ENCODE measurements around the gene NRDC. TPM values are rescaled to one million over a fixed set of nuclear protein-coding genes. Genes with fewer than 3 reads are reported as not detected.

Gene NRDC
- total RNA-seq, 1 donor from 2014 or later = 94.3 TPM

DNA sequence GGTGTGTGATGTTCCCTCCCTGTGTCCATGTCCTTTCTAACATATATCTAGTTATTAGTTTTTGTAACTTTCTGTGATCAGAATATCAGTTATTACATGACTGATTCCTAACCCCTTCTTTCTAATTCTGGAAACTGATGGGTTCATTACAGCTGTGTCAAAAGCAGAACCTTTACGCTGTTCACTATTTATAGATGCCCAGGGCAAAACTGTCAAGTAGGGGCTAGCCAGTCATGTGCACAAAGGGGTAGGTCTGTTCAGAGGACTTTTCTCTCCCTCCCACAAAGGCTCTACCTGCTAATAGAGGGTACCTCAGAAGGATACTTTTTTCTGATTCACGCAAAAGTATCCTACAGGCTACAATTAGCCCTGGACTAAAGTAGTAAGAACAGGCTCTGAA is 79.2 kb downstream of the NRDC start:
- TF ChIP-seq POLR2A (IDR thresholded peaks at IDR 0.05) = no peak
- TF ChIP-seq, protein P1, sequence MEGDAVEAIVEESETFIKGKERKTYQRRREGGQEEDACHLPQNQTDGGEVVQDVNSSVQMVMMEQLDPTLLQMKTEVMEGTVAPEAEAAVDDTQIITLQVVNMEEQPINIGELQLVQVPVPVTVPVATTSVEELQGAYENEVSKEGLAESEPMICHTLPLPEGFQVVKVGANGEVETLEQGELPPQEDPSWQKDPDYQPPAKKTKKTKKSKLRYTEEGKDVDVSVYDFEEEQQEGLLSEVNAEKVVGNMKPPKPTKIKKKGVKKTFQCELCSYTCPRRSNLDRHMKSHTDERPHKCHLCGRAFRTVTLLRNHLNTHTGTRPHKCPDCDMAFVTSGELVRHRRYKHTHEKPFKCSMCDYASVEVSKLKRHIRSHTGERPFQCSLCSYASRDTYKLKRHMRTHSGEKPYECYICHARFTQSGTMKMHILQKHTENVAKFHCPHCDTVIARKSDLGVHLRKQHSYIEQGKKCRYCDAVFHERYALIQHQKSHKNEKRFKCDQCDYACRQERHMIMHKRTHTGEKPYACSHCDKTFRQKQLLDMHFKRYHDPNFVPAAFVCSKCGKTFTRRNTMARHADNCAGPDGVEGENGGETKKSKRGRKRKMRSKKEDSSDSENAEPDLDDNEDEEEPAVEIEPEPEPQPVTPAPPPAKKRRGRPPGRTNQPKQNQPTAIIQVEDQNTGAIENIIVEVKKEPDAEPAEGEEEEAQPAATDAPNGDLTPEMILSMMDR (IDR thresholded peaks at IDR 0.05) = no peak
- no peak for TF ChIP-seq POLR2AphosphoS5 (IDR thresholded peaks at IDR 0.05; ENCODE audit: insufficient read depth in 1 of 2, low read depth in 1 of 2)
- intact Hi-C loops (cut with DNase I) = no loop called here
- no peak overlapping the region for H3K4me3 ChIP-seq
- H3K4me1 ChIP-seq = no peaks in the 10 kb centered on the region
- H3K27me3 ChIP-seq = no peaks in the 10 kb centered on the region
- no peak overlapping the region for H3K27ac ChIP-seq
- DNase-seq (ENCODE audit: extremely low spot score in 2 of 2) = no peak
- H3K36me3 ChIP-seq = peaks cover 0 to 67% of the 10 kb centered on the region in 2 donors
- H3K9me3 ChIP-seq = no peaks in the 10 kb centered on the region

DNA sequence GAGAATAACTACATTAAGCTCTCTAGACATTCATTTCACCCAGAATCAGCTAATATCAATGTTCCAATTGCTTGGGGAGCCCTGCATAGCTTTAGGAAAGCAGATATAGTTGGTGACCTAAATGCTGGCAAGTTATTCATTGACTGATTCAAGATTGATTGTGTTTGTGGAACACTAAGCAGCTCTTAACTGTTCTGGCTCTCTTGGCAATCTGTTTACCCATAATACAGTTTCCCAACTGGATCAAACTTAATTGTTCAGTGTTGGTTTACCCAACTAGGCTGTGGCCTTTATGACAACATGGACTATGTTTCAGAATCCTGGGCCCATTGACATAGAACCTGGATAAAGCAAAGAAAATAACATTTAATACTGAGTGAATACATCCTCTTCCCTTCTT is 83.7 kb downstream of the NRDC start:
- no peaks in the 10 kb centered on the region for H3K4me1 ChIP-seq
- H3K4me3 ChIP-seq = no peak overlapping the region
- intact Hi-C loops (cut with DNase I) = no loop called here
- no peaks in the 10 kb centered on the region for H3K27me3 ChIP-seq
- peaks cover 0 to 64% of the 10 kb centered on the region in 2 donors for H3K36me3 ChIP-seq
- TF ChIP-seq POLR2AphosphoS5 (IDR thresholded peaks at IDR 0.05; ENCODE audit: insufficient read depth in 1 of 2, low read depth in 1 of 2) (no peak), POLR2A (IDR thresholded peaks at IDR 0.05) (no peak)
- TF ChIP-seq, protein P1 (IDR thresholded peaks at IDR 0.05) = no peak
- H3K27ac ChIP-seq = no peak overlapping the region
- H3K9me3 ChIP-seq = no peaks in the 10 kb centered on the region
- DNase-seq (ENCODE audit: extremely low spot score in 2 of 2) = no peak

DNA sequence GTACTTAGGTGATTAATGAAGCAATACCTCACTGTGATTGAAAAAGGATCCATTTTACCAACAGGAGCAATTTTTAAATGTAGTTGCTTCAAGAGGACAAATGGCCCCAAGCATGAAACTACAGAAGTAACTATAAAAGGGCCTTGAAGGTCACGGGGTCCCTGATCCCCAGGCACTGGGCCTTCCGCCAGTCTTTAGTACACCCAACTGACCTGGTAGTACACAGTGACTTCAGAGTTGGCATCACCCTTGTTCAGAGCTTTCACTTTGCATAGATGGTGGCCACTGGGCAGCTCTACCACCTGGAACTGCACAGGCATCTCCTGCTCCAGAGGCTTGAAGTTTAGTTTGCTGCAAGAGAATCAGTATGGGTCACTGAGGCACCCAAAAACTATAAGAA is 84.3 kb downstream of the NRDC start:
- Histone ChIP-seq H3K4me3 (no peak overlapping the region), H3K36me3 (peaks cover 0 to 68% of the 10 kb centered on the region in 2 donors)

DNA sequence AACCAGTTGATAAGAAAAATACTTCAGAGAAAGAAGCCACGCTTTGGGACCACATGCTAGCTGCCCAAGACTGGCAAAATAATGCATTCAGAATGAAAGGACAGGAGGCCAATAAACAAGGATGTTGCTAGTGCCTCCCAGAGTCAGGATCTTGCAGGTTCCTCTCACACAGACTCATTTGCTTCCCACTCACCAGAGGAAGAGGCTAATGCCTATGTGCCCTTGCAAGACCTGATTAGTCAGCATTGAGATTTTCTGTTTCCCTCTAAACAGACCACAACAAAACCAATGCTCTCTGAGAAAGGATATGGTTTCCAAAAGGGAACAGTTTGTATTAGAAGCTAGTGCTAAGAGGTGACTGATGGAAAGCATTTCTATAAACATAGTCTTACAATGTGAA is 85.7 kb downstream of the NRDC start:
- no peaks in the 10 kb centered on the region for H3K27me3 ChIP-seq
- peaks cover 0 to 69% of the 10 kb centered on the region in 2 donors for H3K36me3 ChIP-seq
- H3K27ac ChIP-seq = no peak overlapping the region
- DNase-seq (ENCODE audit: extremely low spot score in 2 of 2) = no peak
- no peaks in the 10 kb centered on the region for H3K9me3 ChIP-seq
- no peaks in the 10 kb centered on the region for H3K4me1 ChIP-seq
- TF ChIP-seq, protein P1 (IDR thresholded peaks at IDR 0.05) = no peak
- TF ChIP-seq POLR2AphosphoS5 (IDR thresholded peaks at IDR 0.05; ENCODE audit: insufficient read depth in 1 of 2, low read depth in 1 of 2) = no peak
- no peak for TF ChIP-seq POLR2A (IDR thresholded peaks at IDR 0.05)
- H3K4me3 ChIP-seq = no peak overlapping the region
- intact Hi-C loops (cut with DNase I) = no loop called here

More for the DNA sequence above, 84.3 kb downstream of the NRDC start:
- Histone ChIP-seq H3K4me1 (no peaks in the 10 kb centered on the region), H3K27ac (no peak overlapping the region), H3K9me3 (no peaks in the 10 kb centered on the region), H3K27me3 (no peaks in the 10 kb centered on the region)
- no peak for DNase-seq (ENCODE audit: extremely low spot score in 2 of 2)
- intact Hi-C loops (cut with DNase I) = no loop called here
- TF ChIP-seq, protein P1 (IDR thresholded peaks at IDR 0.05) = no peak
- TF ChIP-seq POLR2AphosphoS5 (IDR thresholded peaks at IDR 0.05; ENCODE audit: insufficient read depth in 1 of 2, low read depth in 1 of 2) (no peak), POLR2A (IDR thresholded peaks at IDR 0.05) (no peak)

DNA sequence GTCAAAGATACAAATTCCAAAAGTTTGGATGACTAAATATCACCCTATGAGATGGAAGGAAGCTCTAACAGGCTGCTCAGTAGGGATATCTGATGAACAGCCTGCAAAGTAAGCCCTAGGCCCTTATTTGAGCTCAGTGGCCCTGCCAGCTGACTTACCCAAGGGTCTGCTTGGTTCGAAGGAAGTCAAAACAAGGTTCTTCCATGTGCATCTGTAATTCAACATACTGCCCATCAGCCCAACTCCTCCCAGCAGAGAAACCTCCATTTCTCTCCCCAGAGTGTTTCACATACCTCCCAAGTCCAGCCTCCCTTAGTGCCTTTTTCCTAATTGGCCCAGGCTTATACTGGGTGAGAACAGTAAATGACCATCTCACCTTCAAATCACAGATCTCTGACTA is 86.6 kb downstream of the NRDC start:
- no peak for DNase-seq (ENCODE audit: extremely low spot score in 2 of 2)
- no peak overlapping the region for H3K4me3 ChIP-seq
- intact Hi-C loops (cut with DNase I) = no loop called here
- no peak overlapping the region for H3K27ac ChIP-seq
- no peaks in the 10 kb centered on the region for H3K27me3 ChIP-seq
- no peaks in the 10 kb centered on the region for H3K4me1 ChIP-seq
- TF ChIP-seq, protein P1 (IDR thresholded peaks at IDR 0.05) = no peak
- TF ChIP-seq POLR2A (IDR thresholded peaks at IDR 0.05) (no peak), POLR2AphosphoS5 (IDR thresholded peaks at IDR 0.05; ENCODE audit: insufficient read depth in 1 of 2, low read depth in 1 of 2) (no peak)
- H3K36me3 ChIP-seq = peaks cover 0 to 69% of the 10 kb centered on the region in 2 donors
- H3K9me3 ChIP-seq = no peaks in the 10 kb centered on the region

All from vagina (tissue), 2 donors.